ENCODE data around the gene CPNE5.
"Not testable (repeated sequence)": the region's sequence is repeated elsewhere in the genome, so short reads cannot be mapped to it uniquely, and the experiment has no call there.

The CPNE5 gene

DNA sequence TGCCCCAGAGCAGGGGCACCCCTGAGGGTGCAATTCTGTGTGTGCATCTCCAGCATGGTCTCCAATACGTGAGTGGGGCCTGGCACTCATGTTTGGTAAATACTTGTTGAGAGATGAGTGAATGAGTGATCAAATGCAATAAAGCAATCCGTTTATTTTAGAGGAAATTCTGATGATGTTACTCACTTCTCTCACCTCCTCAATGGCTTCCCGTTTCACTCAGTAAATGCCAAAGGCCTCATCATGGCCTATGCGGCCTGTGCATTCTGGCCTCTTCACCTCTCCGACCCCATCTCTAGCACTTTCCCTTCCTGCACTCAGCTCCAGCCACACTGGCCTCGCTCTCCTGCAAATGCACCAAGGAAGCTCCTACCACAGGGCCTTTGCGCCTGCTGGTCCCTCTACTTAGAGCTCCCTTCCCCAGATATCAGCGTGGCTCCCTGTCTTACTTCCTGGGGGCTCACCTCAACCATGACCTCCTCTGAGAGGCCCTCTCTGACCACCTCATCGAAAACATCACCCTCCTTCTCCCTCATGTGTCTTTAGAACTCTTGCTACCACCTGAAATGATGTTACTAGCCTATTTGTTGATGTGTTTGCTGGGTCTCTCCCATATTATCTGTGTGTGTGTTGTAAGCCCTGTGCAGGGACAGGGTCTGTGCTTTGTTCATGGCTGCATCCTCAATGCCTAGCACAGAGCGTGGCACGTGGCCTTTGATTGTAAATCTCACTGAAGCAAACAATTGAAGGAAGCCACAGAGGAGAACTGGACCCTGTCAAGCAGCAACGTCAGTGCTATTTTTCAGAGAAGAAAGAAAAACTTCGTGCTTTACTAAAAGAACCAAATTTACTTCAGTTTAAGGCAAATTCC is 99.1 kb downstream of the CPNE5 start:
- DNase-seq = no peak

GRCh38 chr6:36738108-36738507 is 101.1 kb downstream of the CPNE5 start:
- no peak for DNase-seq

GRCh38 chr6:36737043-36737785 is 102.0 kb downstream of the CPNE5 start:
- no peak for DNase-seq

DNA sequence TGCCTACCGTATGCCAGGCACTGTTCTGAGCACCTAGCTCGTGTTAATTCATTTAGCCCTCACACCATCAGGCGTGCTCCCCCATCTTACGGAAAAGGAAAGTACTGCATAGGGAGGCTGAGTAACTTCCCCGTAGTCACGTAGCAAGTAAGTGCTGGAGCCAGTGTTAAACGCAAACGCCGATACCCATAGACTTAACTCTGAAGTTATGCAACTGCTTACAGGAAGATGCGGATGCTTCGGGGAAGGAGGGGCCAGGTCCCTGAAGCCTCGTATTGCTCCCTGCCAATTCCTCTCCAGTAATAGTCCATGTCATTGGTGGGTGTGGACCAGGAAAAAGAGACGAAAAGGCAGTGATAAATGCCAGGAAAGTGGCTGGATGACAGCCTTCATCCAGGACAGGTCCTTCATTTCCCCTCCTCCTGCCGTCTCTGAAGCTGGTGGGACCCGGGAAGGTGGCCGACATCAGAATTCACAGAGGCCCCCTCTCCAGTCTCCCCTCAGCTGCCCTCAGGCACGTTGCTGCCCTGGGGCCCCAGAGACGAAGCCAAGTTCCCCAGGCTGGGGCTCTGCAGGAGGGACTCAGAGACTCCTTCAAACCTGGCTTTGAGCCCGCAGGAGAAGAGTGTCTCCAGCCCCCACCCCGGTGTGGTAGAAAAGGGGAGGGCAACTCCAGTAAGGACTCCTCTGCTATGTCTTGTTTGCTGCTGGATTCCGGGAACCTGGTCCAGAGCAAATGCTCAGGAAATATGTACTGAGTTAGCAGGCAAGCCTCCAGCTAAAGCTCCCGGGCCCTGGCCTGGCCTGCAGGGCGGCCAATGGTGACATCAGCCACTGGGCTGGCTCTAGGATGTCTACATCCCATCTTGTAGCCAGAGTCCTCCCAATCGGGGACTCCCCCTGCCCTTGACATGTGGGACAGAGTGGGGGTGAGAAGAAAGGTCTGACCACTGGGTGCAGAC is 103.9 kb downstream of the CPNE5 start:
- DNase-seq = no peak

DNA sequence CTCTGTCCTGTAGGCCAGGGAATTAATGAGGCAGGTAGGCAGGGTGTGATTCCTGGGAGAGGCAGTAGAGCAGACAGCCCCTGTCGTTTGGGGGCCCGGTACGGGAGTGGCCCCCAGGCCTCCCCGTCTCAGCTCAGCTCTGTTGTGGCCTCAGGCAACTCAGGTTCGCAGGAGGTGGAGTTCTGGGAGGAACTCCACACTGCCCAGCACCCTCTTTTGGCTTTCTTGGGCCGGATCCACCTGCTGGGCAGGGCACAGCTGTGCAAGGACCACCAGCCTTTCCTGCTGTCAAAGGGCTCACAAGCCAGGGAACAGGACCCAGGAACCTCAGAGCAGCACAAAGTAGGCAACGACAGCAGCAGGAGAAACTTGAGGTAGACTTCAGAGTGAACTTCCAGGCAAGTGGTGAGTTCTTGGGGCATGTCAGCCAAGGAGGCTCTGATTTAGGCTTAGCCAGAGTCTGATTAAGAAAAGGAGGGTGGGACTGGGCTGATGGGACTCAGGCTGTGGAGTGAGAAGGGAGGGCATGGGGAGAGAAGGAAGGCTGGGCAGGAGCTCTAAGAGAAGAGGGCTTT is 104.7 kb downstream of the CPNE5 start:
- no peak for DNase-seq

- DNase-seq = no peak
These were observed 105.9 kb downstream of the CPNE5 start for GRCh38 chr6:36733300-36733699.

DNA sequence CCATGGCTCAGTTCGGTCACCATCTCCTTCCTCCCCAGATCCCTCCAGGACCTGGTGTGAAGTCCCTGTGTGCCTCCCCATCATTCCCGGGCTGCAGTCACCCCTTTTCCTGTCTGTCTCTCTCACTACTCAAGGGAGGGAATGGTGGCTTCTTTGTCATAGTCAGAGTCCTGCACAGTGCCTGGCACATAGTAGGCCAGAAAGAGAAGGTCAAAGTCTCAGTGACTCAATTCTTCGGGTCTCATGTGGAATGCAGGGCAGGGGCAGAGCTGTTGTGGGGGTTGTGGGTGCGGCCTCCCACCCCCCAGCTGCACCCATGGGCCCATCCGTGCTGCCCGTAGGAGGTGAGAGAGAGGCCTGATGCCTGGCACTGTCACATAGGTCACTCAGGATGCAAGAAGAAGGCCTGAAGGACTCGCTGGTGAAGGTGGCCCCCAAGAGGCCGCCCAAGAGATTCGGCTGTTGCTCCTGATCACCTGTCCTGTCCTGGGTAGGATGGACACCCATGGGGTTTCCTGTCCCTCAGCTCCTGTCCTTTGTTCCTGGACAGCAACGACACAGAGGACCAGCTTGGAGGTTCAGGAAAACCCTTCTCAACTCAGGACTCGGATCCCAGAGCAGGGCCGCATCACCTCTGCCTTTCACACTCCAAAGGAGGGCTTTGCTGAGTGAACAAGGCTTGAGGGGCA is 107.5 kb downstream of the CPNE5 start:
- DNase-seq = no peak

GRCh38 chr6:36730424-36731380 is 108.5 kb downstream of the CPNE5 start:
- no peak for DNase-seq

GRCh38 chr6:36729161-36729524 is 110.1 kb downstream of the CPNE5 start:
- DNase-seq = no peak

GRCh38 chr6:36728289-36729160 is 110.7 kb downstream of the CPNE5 start:
- DNase-seq = no peak

DNA sequence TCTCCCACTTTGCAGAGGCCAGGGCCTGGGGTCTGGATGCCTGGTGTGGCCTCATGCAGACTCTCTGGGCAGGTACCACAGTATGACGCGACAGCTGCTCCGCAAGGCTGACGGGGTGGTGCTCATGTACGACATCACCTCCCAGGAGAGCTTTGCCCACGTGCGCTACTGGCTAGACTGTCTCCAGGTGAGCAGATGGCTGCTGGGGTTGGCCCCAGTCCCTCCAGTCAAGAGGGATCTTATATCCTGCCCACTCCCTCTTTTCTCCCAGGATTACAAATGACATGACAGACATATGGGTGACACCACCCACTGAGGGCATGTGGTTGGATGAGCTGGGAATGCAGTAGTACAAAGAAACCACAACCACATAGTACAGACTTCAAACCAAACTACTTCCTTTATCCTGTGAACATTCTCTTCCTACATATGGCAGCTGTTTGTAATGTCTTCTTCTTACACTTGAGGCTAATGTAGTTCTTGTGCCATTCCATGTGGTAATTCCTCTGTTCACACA is 111.7 kb downstream of the CPNE5 start:
- no peak for DNase-seq

DNA sequence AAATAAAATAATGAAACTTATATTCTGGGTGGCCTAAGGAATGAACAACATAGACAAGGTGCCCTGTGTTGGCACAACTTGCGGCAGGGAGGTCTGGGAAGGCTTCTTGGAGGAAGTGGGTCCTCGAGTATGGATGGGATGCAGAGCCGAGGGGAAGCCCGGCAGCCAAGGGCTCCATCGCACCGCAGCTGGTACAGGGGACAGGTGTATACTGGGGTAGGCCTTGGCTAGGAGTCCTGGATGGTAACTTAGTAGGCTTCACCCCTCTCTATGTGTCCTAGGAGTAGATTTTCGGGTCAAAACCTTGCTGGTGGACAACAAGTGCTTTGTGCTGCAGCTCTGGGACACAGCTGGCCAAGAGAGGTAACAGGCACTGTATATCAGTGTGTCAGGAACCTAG is 113.7 kb downstream of the CPNE5 start:
- DNase-seq = no peak

- DNase-seq = peak; percentile 31 to 38
These were observed 114.5 kb downstream of the CPNE5 start for GRCh38 chr6:36724514-36725390.

DNA sequence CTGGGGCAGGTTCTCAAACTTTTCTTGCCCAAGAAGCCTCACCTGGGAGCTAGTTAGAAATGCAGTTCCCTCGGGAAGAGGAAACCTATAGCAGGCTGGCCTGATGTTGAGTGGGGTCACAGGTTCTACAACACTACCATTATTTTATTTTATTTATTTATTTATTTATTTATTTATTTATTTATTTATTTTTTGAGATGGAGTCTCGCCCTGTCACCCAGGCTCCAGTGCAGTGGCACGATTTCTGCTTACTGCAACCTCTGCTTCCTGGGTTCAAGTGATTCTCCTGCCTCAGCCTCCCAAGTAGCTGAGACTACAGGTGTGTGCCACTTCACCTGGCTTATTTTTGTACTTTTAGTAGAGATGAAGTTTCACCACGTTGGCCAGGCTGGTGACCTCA is 115.3 kb downstream of the CPNE5 start:
- DNase-seq = not testable (repeated sequence)

- no peak for DNase-seq
These were observed 116.4 kb downstream of the CPNE5 start for GRCh38 chr6:36722879-36723278.

- DNase-seq = no peak
These were observed 116.9 kb downstream of the CPNE5 start for GRCh38 chr6:36722365-36722764.

DNA sequence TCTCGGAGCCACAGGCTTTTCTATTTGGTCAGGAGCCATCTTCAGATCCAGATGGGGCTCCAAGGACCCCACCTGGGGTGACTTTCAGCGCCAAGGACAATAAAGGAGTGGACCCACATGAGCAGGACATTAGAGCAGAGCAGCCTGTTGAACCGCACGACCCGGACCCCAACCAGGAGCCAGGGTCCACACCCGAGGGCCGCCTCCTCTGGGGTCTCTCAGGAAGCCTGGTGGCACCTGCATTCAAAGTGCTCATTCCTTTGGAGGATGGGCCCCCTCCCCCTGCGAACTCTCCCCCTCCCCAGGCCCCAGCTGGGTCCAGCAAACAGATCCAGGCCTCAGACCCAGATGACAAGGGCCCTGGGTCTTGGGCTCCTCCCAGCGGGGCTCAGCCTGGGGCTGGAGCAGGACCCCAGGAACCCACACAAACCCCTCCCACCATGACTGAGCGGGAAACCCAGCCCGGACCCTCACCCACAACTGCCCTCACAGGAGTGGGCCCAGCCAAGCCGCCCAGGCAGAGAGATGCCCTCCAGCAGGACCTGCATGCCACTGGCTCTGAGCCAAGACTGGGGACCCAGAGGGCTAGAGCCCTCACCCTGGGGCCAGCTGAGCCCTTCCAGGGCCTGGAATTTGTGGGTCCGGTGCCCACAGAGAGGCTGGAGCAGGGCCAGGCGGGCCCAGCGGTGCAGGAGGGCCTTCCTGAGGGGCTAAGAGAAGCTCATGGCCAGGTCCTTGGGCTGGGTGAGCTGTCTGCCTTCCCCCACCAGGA is 117.7 kb downstream of the CPNE5 start:
- no peak for DNase-seq
